Cardiac fibroblast (primary cell): ENCODE measurements around the gene MTREX.
A peak's percentile ranks its signal among the peaks of the same experiment; 100 is the strongest.

ENCODE experiments used
- DNase-seq, 2 donors: peaks; one replicate each; pipeline versions ENCODE4 v3.0.0 to v3.0.0-alpha.2; 2010; ENCODE audit warnings: low read depth in 2 of 2
- H3K4me3 ChIP-seq, 2 donors: replicated peaks in 1 of 2; 1 replicate in 1 of 2; 2 replicates in 1 of 2; pipeline ENCODE4 v1.5.1; 2011; ENCODE audit warnings: low read depth in 2 of 2, low read length in 2 of 2, mild to moderate bottlenecking in 2 of 2, moderate library complexity in 1 of 2
- TF ChIP-seq, protein P1 (sequence below): IDR thresholded peaks from one replicate; pipeline ENCODE4 v1.5.1; 2011; ENCODE audit warnings: low read depth, mild to moderate bottlenecking, low read length, inconsistent platforms

MTREX gene

DNA sequence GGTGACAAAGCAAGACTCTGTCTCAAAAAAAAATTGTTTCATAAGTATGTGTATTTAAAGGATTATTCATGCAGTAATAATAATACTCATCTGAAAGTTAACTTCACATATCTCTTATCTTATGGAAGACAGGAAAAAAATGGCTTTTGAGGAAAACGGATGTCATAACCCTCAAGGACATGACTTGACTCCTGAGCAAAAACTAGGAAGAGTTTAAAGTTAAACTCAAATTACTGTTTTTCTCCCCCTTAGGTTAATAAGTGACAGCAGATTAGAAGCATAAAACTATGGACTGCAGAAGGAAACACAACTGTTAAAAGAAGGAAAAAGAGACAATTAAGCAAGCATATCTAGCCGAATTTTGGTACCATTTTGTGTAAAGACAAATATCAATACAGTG lies 16.8 kb upstream of the MTREX start:
- TF ChIP-seq, protein P1, sequence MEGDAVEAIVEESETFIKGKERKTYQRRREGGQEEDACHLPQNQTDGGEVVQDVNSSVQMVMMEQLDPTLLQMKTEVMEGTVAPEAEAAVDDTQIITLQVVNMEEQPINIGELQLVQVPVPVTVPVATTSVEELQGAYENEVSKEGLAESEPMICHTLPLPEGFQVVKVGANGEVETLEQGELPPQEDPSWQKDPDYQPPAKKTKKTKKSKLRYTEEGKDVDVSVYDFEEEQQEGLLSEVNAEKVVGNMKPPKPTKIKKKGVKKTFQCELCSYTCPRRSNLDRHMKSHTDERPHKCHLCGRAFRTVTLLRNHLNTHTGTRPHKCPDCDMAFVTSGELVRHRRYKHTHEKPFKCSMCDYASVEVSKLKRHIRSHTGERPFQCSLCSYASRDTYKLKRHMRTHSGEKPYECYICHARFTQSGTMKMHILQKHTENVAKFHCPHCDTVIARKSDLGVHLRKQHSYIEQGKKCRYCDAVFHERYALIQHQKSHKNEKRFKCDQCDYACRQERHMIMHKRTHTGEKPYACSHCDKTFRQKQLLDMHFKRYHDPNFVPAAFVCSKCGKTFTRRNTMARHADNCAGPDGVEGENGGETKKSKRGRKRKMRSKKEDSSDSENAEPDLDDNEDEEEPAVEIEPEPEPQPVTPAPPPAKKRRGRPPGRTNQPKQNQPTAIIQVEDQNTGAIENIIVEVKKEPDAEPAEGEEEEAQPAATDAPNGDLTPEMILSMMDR, result no peak
- no peak for DNase-seq
- no peak overlapping the region for H3K4me3 ChIP-seq

DNA sequence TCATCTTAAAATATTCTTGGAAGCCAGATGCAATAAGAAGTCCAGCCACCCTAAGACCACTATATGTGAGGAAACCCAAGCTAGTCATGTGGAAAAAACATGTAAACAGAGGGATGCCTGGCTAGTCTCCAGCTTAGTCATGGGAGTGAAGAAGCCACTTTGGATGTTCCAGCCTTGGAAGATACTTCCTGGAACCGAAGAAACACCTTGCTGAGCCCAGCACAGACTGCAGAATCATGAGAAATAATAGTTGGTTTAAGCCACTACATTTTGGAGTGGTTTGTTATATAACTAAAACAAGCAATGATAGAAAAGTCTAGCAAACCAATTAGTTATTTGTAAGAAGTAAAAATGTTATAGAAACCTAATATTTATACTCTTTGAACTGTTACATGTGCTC lies 12.9 kb upstream of the MTREX start:
- TF ChIP-seq, protein P1, result no peak
- no peak for DNase-seq
- no peak overlapping the region for H3K4me3 ChIP-seq

DNA sequence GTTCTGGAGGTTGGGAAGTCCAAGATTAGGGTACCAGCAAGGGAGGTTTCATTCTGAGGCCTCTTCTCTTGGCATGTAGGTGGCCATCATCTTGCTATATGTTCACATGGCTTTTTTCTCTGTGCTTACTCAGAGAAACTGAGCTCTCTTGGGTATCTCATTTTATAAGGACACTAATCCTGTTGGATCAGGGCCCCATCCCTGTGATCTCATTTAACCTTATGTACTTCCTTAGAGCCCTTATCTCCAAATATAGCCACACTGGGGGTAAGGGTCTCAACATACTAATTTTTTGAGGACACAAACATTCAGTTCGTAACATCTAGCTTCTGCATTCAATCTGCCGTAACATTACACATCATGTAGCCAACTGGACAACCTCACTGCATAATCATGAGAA lies 6.9 kb upstream of the MTREX start:
- TF ChIP-seq, protein P1, result no peak
- DNase-seq, result no peak
- H3K4me3 ChIP-seq, result no peak overlapping the region

DNA sequence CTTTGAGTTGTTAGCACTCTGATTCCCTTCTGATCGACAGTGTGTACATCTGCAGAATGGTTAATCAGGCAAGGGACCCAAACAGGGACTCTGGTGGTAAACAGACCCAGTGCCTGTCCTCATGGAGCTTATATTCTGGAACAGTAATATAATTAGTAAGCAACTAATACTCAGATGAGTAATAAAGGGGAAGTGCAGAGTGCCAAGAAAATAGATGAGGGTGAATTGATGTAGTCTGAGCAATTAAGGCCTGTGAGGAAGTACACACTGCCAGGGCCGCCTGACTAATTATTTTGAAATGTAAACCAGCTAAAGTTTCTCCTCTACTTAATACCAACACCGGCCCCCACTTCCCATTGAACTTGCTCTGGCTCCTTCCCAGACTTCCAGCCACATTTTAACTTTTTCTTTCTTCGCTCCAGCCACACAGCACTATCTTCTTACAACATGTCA lies 4.5 kb upstream of the MTREX start:
- H3K4me3 ChIP-seq, result no peak overlapping the region
- TF ChIP-seq, protein P1, result no peak
- peak; percentile 86 to 91 for DNase-seq

DNA sequence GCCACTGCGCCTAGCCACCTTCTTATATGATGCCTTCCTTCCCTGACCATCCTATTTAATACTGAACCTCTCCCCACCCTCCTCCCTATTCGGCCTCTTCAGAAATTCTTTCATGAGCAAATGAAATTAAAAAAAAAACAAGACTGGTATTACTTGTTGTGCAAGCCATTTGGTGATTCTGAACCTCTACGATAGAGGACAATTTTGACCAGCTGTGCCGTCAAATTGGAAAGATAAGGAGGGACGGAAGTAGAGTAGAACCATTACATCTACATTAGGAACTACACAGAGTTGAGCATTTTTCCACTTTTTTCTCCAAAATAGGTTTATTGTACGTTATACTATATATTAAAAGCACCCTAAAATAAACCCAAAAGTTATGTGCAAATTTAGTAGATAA lies 3.2 kb upstream of the MTREX start:
- no peak overlapping the region for H3K4me3 ChIP-seq
- TF ChIP-seq, protein P1, result no peak
- no peak for DNase-seq

DNA sequence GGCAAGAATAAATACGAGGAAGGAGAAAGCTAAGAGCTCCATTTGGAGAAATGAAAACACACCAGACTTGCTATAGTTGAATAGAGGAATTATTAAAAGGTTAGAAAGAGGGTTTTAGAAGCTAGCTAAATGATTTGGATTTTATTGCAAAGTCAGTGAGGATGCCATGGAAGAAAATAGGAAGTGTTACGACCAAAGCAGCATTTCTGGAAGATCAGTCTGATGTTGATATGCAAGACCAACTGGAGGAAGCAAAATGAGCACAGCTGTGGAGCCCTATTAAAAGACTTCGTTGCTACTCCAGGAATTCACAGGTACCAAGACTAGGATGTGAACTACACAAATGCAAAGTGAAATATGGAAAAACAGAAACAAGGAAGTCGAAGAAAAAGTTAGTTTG lies 2.4 kb upstream of the MTREX start:
- no peak overlapping the region for H3K4me3 ChIP-seq
- no peak for DNase-seq
- TF ChIP-seq, protein P1, result no peak

DNA sequence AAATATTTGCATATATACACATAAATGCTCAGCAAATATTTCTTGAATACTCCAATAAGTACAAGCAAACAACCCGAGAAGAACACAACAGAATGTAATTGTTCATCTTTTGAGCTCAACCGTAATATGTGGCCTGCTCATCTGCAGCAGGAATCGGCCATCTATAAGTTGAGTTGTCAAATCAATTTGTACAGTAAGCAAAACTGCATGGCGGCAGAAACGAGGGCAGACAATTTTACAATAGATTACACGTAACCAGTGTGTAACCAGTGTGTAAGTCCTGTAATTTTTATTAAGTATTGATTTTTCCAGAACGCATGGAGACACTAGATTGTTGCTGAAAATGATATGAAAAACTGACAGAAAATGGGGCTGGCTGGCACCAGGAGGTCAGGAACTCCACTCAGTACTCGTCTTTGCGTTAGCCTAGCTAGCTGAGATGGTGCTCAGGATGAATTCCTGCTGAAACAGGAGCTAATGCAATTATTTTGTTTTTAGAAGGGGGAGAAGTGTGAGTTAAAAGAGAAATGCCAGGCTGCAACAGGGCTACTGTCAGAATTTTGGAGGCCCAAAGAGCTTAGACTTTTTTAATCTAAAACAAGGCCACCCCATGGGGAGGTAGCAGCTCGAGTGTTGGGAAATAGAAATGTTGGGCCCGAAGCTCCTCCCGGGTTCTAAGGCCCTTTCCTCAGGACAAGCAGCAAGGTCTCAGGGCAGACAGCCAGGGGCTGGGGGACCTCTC lies 977 bp upstream of the MTREX start:
- peak in 1 of 2 donors; percentile 9 for DNase-seq
- H3K4me3 ChIP-seq, result peak overlapping the region; percentile 79 to 86
- TF ChIP-seq, protein P1, result no peak
